Measurements from ENCODE around the gene PPP6R3.

The PPP6R3 gene

DNA sequence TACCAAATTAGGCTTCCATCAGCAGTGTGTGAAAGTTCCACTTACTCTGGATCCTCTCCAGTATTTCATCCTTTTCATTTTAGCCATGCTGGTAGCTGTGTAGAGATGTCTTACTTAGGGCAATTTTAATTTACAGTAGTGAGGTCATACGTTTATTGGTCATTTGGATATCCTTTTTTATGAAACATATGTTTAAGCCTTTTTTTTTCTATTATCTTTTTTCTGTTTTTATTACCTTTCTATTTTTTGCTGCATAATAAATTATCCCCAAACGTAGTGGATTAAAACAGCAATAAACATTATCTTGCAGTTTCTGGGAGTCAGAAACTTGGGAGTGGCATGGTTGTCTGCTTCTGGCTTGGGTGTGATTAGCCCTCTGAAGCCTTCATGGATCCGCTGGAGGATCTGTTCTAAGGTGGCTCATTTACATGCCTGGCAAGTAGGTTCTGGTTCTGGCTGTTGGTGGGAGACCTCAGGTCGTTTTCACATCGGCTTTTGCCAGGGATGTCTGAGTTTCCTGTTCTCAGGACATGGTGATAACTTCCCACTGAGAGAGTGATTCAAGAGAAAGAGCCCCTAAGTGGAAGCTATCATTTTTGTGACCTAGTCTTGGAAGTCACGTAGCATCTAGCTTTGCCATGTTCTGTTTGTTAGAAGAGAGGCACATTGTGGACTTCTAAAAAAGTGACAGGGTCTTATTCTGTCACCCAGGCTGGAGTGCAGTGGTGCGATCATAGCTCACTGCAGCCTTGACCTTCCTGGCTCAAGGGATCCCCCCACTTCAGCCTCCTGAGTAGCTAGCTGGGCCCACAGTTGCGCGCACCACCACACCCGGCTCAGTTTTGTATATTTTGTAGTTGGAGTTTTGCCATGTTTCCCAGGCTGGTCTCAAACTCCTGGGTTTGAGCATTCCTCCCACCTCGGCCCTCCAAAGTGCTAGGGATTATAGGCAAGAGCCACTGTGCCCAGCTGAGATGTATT lies 38.6 kb downstream of the PPP6R3 start:
- no peak for DNase-seq

- no peak for DNase-seq
Observed at GRCh38 chr11:68500206-68500605, 39.7 kb downstream of the PPP6R3 start.

DNA sequence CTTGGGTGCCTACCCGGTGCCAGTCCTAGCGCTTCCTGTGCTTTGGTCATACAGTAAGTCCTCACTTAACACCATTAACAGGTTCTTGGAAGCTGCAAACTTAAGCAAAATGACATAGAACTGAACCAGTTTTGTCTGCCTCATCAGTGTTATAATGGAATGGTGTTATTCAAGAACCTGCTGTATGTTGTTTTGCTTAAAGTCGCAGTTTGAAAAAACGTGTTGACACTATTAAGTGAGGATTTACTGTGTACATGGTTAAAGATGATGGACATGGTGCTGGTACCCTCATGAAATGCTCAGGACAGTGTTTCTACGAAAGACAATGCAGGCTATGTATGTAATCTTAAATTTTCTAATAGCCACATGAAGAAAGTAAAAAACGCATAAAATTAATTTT lies 41.3 kb downstream of the PPP6R3 start:
- DNase-seq, result no peak

GRCh38 chr11:68503251-68503687 lies 42.7 kb downstream of the PPP6R3 start:
- DNase-seq, result no peak

DNA sequence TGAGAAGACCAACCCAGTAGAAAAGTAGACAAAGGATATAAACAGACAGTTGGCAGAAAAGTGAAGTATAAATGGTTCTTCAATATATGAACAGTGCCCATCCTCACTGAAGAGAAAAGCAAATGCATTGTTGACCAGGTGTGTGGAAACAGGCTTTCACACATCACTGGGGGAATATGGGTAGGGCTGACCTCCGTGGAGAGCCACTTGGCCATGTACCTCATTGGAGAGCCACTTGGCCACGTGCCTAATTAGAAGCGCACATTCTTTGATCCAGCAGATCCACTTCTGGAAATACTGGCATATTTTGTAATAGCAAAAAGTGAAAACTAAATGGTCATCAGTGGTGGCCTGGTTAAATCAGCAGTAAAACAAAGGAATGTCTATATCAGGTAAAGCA lies 43.2 kb downstream of the PPP6R3 start:
- DNase-seq, result no peak

DNA sequence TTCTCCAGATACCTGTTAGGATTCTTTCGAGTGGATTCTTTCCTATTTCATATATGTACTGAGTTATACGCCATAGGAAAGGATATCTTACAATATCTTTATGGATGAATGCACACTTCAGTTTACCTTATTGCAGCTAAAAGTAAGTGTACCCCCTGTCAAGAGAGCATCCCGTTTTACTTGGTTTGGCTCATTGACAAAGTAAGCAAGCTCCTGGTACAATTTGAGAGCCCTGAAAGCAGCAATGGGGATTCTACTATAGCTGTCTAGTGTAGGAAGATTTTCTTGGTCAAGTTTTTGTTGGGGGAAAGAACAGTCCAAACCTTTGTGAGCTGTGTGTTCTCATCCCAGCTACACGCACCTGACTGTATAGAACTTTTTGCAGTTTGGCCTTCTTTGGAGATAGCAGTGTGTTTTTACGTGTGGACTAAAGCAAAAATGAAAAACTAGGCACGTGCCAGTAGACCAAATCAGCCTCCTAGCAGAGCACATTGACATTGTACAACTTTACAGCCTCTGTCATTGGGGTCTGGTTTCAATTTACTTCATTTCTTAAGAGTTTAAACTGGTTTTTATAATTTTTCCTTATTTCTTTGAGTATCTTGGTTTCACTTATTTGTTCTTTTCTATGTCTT lies 44.0 kb downstream of the PPP6R3 start:
- no peak for DNase-seq

DNA sequence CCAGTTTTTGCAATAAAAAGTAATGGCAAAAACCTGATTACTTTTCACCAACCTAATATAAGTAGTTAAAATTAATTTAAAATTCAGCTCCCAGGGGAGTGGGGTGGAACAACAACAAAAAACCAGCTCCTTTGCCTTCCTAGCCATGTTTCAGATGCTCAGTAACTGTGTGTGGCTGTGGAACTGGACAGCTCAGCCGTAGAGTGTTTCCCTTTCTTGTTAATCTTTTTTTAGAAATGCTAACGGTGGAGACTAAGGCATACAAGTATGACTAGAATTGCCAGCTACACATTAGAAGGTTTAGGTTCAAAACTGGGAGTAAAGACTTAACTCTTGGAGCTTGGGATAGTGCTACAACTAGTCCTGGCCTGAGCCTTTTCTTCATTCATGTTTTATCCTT lies 45.0 kb downstream of the PPP6R3 start:
- no peak for DNase-seq

DNA sequence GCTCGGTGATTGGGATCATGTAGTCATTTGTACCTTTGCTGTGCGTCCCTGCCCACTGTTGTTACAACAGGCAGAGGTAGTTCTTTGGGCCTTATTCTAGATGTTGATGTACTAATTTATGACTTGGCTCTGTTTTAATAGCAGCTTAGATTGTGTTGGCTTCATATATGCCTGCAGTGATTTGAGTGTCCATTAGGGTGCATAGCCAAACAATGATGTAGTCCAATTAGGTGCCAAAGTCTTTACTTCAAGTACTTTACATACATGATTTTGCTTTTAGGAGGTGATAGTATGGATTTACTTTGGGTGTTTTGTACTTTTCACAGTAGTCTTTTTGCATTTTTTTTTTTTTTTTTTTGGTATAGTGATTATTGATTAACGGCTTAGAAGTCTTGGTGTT lies 46.4 kb downstream of the PPP6R3 start:
- no peak for DNase-seq

GRCh38 chr11:68508425-68508824 lies 47.9 kb downstream of the PPP6R3 start:
- DNase-seq, result no peak

- no peak for DNase-seq
Observed at GRCh38 chr11:68509066-68509465, 48.5 kb downstream of the PPP6R3 start.

DNA sequence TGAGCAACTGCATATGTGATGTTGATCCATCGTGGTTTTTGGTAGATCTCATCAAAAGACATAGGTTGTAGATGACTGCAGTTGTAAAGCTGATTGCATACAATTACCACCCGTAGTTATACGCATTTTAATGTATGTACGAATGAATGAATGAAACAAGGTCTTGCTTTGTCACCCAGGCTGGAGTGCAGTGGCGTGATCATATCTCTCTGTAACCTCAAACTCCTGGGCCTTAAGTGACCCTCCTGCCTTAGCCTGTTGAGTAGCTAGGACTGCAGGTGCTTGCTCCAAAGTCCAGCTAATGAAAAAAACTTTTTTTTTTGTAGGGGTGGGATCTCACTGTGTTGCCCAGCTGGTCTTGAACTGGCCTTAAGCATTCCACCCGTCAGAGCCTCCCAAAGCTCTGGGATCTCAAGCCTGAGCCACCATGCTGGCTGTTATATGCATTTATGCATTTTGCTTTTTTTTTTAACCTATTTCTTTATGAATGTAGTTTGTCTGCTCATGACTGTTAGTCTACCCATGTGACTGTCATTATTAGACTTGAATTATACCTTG lies 53.5 kb downstream of the PPP6R3 start:
- no peak for DNase-seq

DNA sequence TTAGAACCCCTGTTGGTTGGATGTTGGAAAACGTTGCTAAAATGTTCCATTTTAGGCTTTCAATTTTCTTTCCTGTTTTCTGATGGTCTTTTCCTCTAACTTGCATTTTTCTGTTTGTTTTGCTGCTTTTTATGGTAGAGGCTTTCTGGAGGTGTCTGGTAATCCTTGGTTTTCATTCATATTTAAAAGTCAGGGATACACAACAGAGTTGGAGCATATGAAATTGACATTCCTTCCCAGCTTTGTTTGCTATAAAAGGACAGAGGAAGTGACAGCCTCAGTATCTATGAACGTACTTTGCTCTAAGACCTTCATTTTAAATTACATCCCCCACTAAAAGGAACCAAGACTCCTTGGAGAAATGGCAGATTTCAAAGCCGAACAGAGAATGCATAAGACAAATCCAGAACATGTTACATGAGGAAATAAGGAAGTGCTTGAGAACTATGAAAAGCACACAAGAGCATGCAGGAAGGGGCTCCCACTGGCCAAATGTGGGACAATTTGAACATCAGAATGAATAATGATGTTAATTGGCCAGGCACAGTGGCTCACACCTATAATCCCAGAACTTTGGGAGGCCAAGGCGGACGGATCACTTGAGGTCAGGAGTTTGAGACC lies 56.7 kb downstream of the PPP6R3 start:
- no peak for DNase-seq

DNA sequence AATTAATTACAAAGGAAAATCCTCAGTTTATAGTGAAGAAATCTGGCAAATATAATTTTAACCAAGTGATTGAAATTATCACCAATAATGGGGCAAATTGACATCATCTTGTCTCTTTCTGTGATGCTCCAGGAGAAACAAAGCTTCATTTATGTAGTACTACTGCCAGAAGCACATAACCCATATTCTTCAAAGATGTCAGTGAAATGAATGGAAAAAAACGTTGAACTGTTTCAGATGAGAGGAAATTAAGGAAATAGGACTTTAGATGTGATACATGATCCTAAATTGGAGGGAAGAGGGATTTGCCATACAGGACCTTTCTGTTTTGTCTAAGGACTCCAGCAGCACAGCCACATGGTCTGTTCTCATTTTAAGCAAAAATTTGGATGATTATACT lies 57.6 kb downstream of the PPP6R3 start:
- no peak for DNase-seq

DNA sequence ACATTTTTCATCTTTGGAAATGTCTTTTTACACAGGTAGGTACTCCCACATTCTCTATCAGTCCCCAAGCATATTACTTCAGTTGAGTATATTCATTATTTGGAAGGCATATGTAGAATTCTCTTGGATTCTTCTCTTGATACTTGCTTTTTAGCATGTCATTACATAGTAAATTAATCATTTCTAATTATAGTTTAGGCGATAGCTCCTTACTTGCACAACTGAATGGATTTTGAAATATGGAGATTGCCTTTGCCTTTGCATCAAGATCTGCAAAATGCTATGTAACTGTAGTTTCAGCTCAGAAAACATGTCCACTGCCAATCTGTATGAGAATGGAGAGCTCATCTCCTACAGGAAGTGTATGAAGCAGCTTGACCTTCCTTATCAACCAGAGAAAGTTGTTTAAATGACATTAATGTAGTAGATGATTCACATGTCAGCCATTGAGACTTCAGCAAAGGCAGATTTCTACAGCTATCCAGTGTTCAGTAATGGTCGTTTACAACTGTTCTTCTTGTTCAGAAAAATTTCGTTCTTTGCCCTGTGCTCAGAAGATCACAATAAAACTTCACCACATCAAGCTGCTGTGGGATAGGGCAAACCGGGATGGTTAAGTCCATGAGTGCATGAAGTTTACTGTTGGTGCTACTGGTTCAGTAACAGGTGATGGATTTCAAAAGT lies 61.6 kb downstream of the PPP6R3 start:
- DNase-seq, result no peak

- DNase-seq, result no peak
Observed at GRCh38 chr11:68523033-68523432, 62.5 kb downstream of the PPP6R3 start.

GRCh38 chr11:68523743-68524142 lies 63.2 kb downstream of the PPP6R3 start:
- DNase-seq, result no peak

- no peak for DNase-seq
Observed at GRCh38 chr11:68524213-68524612, 63.7 kb downstream of the PPP6R3 start.

- no peak for DNase-seq
Observed at GRCh38 chr11:68524681-68525080, 64.1 kb downstream of the PPP6R3 start.

DNA sequence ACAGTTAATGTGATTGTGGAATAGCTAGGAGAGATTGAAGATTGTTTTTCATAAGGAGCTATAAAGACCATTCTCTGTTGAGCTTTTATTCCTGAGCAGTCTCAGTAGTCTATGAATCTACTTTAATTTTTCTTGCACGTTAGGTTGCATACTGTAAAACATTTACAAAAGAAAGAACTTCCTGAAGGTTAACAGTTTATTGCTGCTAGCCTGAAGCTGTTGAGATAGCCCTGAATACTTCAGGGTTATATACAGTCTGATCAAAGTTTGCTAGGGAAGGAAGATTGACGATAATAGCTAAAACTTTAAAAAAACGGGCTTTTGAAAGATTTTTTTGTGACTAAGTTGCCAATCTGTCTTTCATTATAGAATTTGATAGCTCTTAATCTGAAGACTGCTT lies 64.8 kb downstream of the PPP6R3 start:
- DNase-seq, result no peak

GRCh38 chr11:68525930-68526329 lies 65.4 kb downstream of the PPP6R3 start:
- no peak for DNase-seq

DNA sequence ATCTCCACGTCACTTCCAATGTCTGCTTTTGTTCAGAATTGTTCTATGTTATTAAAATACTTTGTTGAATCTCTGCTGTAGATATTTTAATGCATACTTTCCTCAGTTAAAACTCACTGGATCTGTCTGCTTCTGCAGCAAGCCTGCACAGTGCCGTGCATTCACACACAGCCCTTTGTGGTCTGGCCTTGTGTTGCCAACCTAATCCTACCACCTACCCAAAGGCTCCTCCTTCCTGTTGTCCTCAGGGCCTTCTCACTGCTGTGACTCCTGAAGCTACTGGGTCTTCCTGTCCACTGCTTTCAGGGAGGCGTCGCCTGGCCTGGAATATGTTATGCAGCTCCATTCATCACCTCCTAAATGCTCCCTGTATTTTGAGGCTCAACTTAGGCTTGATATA lies 67.0 kb downstream of the PPP6R3 start:
- DNase-seq, result no peak

DNA sequence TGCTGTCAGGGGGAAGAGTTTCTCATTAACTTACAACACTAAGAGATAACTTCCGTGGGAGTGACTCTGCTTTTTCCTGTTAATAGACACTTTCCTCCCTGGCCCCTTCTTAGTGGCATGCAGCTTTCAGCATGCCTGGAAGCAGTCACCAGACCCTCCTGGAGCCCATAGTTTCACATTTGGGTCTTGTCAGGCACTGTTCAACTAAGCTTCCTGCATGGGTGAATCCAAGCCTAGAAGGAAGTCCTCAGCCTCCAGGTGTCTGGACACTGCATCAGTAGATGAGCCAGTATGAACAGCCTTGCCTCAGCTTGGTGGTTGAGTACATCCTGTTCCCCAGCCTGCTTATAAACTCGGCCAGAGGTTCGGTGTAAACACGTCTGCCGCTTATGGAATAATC lies 68.1 kb downstream of the PPP6R3 start:
- no peak for DNase-seq

GRCh38 chr11:68531129-68531693 lies 70.7 kb downstream of the PPP6R3 start:
- DNase-seq, result no peak

Measured in CD4-positive, alpha-beta T cell treated with Interleukin-15 for 1 hour (primary cell).